Astrocyte (in vitro differentiated cells and primary cell): ENCODE measurements around the gene FZD10.

Experiments
- EZH2 ChIP-seq: IDR thresholded peaks from 2 replicates; pipeline ENCODE4 v1.6.1; 2012; ENCODE audit warnings: mild to moderate bottlenecking, low read length, inconsistent platforms; ENCODE audit not compliant: insufficient read depth
- TF ChIP-seq, protein P1 (sequence below): IDR thresholded peaks from 2 replicates; pipeline ENCODE4 v1.5.1; 2011; ENCODE audit warnings: low read depth, mild to moderate bottlenecking, inconsistent platforms, low read length, moderate library complexity; ENCODE audit not compliant: insufficient read depth

DNA sequence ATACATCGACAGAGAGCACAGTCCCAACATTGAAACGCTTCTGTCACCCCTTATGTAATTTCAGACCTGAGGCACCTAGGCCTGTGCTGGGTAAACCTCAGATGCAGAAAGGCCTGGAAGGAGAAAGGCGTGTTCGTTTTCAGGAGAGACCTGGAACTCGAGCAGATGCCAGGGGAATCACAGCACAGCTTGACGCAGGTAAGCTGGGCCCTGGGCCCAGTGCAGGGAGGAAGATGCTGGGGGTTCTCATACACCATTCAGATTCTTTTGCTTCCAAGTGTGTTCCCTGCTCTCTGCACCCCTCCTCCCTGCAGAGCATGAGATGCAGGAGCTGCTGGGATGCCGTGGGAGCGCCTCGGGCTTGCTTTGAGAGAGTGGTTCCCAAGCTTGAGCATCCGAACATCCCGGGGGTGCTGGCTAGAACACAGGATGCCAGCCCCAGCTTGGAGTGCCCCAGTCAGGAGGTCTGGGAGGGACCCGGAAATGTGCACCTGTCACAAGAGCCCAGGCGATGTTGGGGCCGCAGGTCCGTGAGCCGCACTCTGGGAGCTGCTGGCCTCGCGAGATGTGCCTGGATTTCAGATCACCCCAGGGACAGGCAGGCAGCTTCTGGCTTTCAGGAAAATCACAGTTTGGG, 35.9 kb downstream of the FZD10 start:
- TF ChIP-seq, protein P1, sequence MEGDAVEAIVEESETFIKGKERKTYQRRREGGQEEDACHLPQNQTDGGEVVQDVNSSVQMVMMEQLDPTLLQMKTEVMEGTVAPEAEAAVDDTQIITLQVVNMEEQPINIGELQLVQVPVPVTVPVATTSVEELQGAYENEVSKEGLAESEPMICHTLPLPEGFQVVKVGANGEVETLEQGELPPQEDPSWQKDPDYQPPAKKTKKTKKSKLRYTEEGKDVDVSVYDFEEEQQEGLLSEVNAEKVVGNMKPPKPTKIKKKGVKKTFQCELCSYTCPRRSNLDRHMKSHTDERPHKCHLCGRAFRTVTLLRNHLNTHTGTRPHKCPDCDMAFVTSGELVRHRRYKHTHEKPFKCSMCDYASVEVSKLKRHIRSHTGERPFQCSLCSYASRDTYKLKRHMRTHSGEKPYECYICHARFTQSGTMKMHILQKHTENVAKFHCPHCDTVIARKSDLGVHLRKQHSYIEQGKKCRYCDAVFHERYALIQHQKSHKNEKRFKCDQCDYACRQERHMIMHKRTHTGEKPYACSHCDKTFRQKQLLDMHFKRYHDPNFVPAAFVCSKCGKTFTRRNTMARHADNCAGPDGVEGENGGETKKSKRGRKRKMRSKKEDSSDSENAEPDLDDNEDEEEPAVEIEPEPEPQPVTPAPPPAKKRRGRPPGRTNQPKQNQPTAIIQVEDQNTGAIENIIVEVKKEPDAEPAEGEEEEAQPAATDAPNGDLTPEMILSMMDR: no peak
- TF ChIP-seq EZH2: no peak
